Adipocyte (in vitro differentiated cells): Measurements from ENCODE around the gene TTC7B.
"Not testable (repeated sequence)": the region's sequence is repeated elsewhere in the genome, so short reads cannot be mapped to it uniquely, and the experiment has no call there.

Experiments
- DNase-seq: peaks from one replicate; pipeline ENCODE4 v3.0.0-alpha.2; 2015; ENCODE audit warnings: low read depth
- H3K27me3 ChIP-seq: replicated peaks from 2 replicates; pipeline ENCODE4 v1.7.0; 2013; ENCODE audit warnings: mild to moderate bottlenecking, low read length, moderate library complexity; ENCODE audit not compliant: control insufficient read depth, insufficient read depth
- H3K36me3 ChIP-seq: 2 replicates; pipeline ENCODE4 v1.7.0; 2013; ENCODE audit warnings: low read length, mild to moderate bottlenecking, moderate library complexity; ENCODE audit not compliant: control insufficient read depth, insufficient read depth, severe bottlenecking
- H3K4me1 ChIP-seq: 2 replicates; pipeline ENCODE4 v1.7.0; 2013; ENCODE audit warnings: mild to moderate bottlenecking, low read length, moderate library complexity; ENCODE audit not compliant: control insufficient read depth, insufficient read depth
- H3K4me3 ChIP-seq: 2 replicates; pipeline ENCODE4 v1.7.0; 2013; ENCODE audit warnings: mild to moderate bottlenecking, low read length, moderate library complexity
- H3K9ac ChIP-seq: 2 replicates; pipeline ENCODE4 v1.7.0; 2013; ENCODE audit warnings: mild to moderate bottlenecking, low read length, moderate library complexity
- H3K9me3 ChIP-seq: 2 replicates; pipeline ENCODE4 v1.7.0; 2013; ENCODE audit warnings: mild to moderate bottlenecking, low read length, moderate library complexity; ENCODE audit not compliant: control insufficient read depth

Gene TTC7B

GRCh38 chr14:90534091-90534837, 282.0 kb downstream of the TTC7B start:
- no peak overlapping the region for H3K4me3 ChIP-seq
- H3K27me3 ChIP-seq = no peaks in the 10 kb centered on the region
- no peak overlapping the region for H3K9ac ChIP-seq
- H3K4me1 ChIP-seq = peaks cover 6% of the 10 kb centered on the region
- no peaks in the 10 kb centered on the region for H3K9me3 ChIP-seq
- peak; percentile 27 for DNase-seq
- H3K36me3 ChIP-seq = no peaks in the 10 kb centered on the region

GRCh38 chr14:90533591-90534021, 282.6 kb downstream of the TTC7B start:
- no peak overlapping the region for H3K9ac ChIP-seq
- no peak for DNase-seq
- H3K36me3 ChIP-seq = no peaks in the 10 kb centered on the region
- no peaks in the 10 kb centered on the region for H3K27me3 ChIP-seq
- no peak overlapping the region for H3K4me3 ChIP-seq
- no peaks in the 10 kb centered on the region for H3K9me3 ChIP-seq
- H3K4me1 ChIP-seq = peaks cover 6% of the 10 kb centered on the region

GRCh38 chr14:90532826-90533525, 283.3 kb downstream of the TTC7B start:
- Histone ChIP-seq H3K27me3 (no peaks in the 10 kb centered on the region), H3K9ac (no peak overlapping the region), H3K4me3 (no peak overlapping the region), H3K36me3 (no peaks in the 10 kb centered on the region), H3K9me3 (no peaks in the 10 kb centered on the region), H3K4me1 (peaks cover 6% of the 10 kb centered on the region)
- DNase-seq = no peak

GRCh38 chr14:90531497-90531896, 284.7 kb downstream of the TTC7B start:
- no peak for DNase-seq
- peaks cover 6% of the 10 kb centered on the region for H3K4me1 ChIP-seq
- no peaks in the 10 kb centered on the region for H3K36me3 ChIP-seq
- H3K27me3 ChIP-seq = no peaks in the 10 kb centered on the region
- no peak overlapping the region for H3K4me3 ChIP-seq
- H3K9me3 ChIP-seq = no peaks in the 10 kb centered on the region
- no peak overlapping the region for H3K9ac ChIP-seq

GRCh38 chr14:90530523-90530922, 285.7 kb downstream of the TTC7B start:
- H3K27me3 ChIP-seq = no peaks in the 10 kb centered on the region
- H3K9ac ChIP-seq = no peak overlapping the region
- no peaks in the 10 kb centered on the region for H3K36me3 ChIP-seq
- DNase-seq = no peak
- H3K4me1 ChIP-seq = peaks cover 6% of the 10 kb centered on the region
- no peak overlapping the region for H3K4me3 ChIP-seq
- H3K9me3 ChIP-seq = no peaks in the 10 kb centered on the region

GRCh38 chr14:90527978-90528377, 288.3 kb downstream of the TTC7B start:
- Histone ChIP-seq H3K27me3 (no peaks in the 10 kb centered on the region), H3K4me3 (no peak overlapping the region), H3K4me1 (peaks cover 5% of the 10 kb centered on the region), H3K9me3 (no peaks in the 10 kb centered on the region), H3K36me3 (no peaks in the 10 kb centered on the region), H3K9ac (no peak overlapping the region)
- no peak for DNase-seq

- not testable (repeated sequence) for DNase-seq, H3K4me3 ChIP-seq, H3K9me3 ChIP-seq, H3K9ac ChIP-seq, H3K4me1 ChIP-seq, H3K27me3 ChIP-seq, H3K36me3 ChIP-seq
Observed at GRCh38 chr14:90526536-90526935, 289.7 kb downstream of the TTC7B start.

GRCh38 chr14:90525353-90526028, 290.7 kb downstream of the TTC7B start:
- H3K27me3 ChIP-seq, H3K9me3 ChIP-seq, DNase-seq, H3K4me3 ChIP-seq, H3K36me3 ChIP-seq, H3K9ac ChIP-seq, H3K4me1 ChIP-seq: not testable (repeated sequence)

- Histone ChIP-seq H3K9ac (no peak overlapping the region), H3K27me3 (peaks cover 20% of the 10 kb centered on the region), H3K4me1 (peaks cover 5% of the 10 kb centered on the region), H3K36me3 (no peaks in the 10 kb centered on the region), H3K4me3 (no peak overlapping the region), H3K9me3 (peaks cover 4% of the 10 kb centered on the region)
- DNase-seq = no peak
Observed at GRCh38 chr14:90523961-90524875, 292.0 kb downstream of the TTC7B start.

GRCh38 chr14:90523544-90523943, 292.7 kb downstream of the TTC7B start:
- Histone ChIP-seq H3K9ac (no peak overlapping the region), H3K36me3 (no peaks in the 10 kb centered on the region), H3K4me3 (no peak overlapping the region), H3K27me3 (peaks cover 26% of the 10 kb centered on the region), H3K9me3 (peaks cover 8% of the 10 kb centered on the region), H3K4me1 (peaks cover 5% of the 10 kb centered on the region)
- DNase-seq = peak; percentile 54
